ENCODE results near the gene PGBD5.

Gene PGBD5

GRCh38 chr1:230283678-230284077, 142.5 kb downstream of the PGBD5 start:
- no peak for DNase-seq (ENCODE audit: low read depth in 3 of 3, low spot score in 1 of 3)

DNA sequence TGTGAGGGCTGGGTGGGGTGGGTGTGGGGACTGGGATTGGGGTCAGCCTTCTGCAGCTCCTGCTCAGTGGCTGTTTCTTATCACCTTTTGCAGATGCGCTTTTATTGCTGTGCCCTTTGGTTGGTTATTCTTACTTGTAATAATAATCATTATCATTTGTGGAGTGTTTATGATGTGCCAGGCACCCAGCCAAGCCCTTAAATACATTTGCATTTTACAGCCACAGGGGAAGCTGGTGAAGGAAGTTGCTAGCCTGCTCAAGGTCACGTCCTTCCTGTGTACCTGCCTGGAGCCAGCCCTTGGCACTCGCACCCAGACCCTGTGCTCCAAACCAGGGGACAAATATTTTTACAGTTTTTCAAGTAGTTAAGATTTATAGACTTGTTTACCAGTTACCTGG, 144.0 kb downstream of the PGBD5 start:
- no peak for DNase-seq (ENCODE audit: low read depth in 3 of 3, low spot score in 1 of 3)

- no peak for DNase-seq (ENCODE audit: low read depth in 3 of 3, low spot score in 1 of 3)
These were observed 144.6 kb downstream of the PGBD5 start for GRCh38 chr1:230281556-230281955.

- no peak for DNase-seq (ENCODE audit: low read depth in 3 of 3, low spot score in 1 of 3)
These were observed 145.2 kb downstream of the PGBD5 start for GRCh38 chr1:230280906-230281413.

GRCh38 chr1:230280054-230280795, 145.9 kb downstream of the PGBD5 start:
- no peak for DNase-seq (ENCODE audit: low read depth in 3 of 3, low spot score in 1 of 3)

DNA sequence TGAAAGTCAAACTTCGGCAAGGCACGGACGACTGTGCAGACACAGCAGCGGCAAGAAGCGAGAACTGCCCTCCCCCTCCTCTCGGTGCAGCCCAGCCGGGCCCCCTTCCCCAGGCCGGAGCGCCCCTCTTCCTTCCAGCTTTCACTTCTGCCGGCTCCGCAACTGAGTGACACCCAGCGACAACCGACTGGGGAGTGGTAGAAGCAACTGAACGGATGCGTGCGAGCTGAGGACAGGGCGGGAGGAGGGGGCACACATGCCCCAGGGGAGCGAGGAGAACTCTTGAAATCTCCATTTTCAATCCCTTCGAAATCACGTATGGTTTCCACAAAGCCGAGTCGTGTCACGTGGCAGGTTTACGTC, 146.6 kb downstream of the PGBD5 start:
- DNase-seq (ENCODE audit: low read depth in 3 of 3, low spot score in 1 of 3), result no peak

GRCh38 chr1:230278871-230279582, 147.1 kb downstream of the PGBD5 start:
- no peak for DNase-seq (ENCODE audit: low read depth in 3 of 3, low spot score in 1 of 3)

- no peak for DNase-seq (ENCODE audit: low read depth in 3 of 3, low spot score in 1 of 3)
These were observed 147.8 kb downstream of the PGBD5 start for GRCh38 chr1:230278376-230278775.

GRCh38 chr1:230277201-230278025, 148.7 kb downstream of the PGBD5 start:
- no peak for DNase-seq (ENCODE audit: low read depth in 3 of 3, low spot score in 1 of 3)

GRCh38 chr1:230276401-230276800, 149.7 kb downstream of the PGBD5 start:
- no peak for DNase-seq (ENCODE audit: low read depth in 3 of 3, low spot score in 1 of 3)

DNA sequence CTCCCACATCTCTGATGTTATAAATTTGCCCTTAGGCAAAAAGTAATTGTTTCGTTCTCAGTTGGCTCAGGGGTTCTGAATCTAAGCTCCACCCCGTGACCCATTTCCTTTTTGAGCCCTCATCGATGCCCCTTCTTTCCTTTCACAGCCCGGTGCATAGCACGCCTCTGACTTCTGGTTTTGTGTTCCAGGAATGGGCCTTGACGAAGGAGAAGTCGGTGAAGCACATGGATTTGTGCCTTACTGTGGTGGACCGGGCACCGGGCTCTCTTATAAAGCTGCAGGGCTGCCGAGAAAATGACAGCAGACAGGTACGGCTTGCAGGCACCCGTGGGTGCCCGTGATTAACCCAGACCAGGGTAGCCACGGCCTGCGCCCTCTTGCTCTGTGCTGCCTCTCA, 151.9 kb downstream of the PGBD5 start:
- no peak for DNase-seq (ENCODE audit: low read depth in 3 of 3, low spot score in 1 of 3)

- DNase-seq (ENCODE audit: low read depth in 3 of 3, low spot score in 1 of 3), result no peak
These were observed 152.9 kb downstream of the PGBD5 start for GRCh38 chr1:230273141-230273710.

DNA sequence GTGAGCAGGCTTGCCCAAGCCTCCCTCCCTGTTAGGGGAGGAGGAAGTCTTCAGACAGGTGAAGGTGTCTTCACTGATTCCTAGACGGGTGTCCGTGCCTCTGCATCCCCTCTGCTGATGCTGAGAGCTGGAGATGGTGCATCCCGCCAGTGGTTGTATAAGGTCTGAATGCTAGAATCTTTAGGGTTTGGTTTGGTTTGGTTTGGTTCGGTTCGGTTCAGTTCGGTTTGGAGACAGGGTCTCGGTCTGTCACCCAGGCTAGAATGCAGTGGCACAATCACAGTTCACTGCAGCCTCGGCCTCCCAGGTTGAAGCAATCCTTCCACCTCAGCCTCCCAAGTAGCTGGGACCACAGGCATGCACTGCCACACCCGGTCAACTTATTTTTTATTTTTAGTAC, 153.6 kb downstream of the PGBD5 start:
- no peak for DNase-seq (ENCODE audit: low read depth in 3 of 3, low spot score in 1 of 3)

DNA sequence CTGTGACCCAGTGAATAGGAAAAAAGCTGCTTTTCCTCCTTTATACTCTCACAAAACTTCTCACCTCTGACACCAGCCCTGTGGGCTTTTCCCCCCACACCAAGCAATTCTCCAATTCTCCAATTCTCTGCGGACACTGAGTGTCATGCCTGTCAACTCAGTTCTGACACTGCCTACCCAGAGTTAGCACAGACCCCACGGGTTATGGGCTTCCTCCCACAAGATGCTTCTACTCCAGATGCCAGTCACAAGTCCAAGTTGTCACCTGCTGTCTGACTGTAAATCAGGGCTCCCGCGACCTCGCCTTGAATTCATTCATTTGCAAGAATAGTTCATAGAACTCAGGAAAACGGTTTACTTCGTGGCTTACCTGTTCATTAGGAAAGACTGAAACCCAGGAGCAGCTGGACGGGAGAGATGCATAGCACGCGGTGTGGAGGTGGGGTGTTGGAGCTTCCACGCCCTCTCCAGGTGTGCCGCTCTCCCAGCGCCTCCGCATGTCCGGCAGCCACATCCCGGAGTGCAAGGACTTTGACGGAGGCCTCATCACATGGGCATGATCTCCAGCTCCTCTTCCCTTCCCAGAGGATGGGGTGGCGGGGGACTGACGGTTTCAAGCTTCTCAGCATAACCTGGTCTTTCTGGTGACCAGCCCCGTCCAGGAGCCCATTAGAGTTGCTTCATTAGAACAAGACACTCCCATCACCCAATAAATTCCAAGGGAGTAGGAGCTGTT, 154.7 kb downstream of the PGBD5 start:
- no peak for DNase-seq (ENCODE audit: low read depth in 3 of 3, low spot score in 1 of 3)

GRCh38 chr1:230270559-230271281, 155.4 kb downstream of the PGBD5 start:
- DNase-seq (ENCODE audit: low read depth in 3 of 3, low spot score in 1 of 3), result no peak

- no peak for DNase-seq (ENCODE audit: low read depth in 3 of 3, low spot score in 1 of 3)
These were observed 156.0 kb downstream of the PGBD5 start for GRCh38 chr1:230270185-230270558.

DNA sequence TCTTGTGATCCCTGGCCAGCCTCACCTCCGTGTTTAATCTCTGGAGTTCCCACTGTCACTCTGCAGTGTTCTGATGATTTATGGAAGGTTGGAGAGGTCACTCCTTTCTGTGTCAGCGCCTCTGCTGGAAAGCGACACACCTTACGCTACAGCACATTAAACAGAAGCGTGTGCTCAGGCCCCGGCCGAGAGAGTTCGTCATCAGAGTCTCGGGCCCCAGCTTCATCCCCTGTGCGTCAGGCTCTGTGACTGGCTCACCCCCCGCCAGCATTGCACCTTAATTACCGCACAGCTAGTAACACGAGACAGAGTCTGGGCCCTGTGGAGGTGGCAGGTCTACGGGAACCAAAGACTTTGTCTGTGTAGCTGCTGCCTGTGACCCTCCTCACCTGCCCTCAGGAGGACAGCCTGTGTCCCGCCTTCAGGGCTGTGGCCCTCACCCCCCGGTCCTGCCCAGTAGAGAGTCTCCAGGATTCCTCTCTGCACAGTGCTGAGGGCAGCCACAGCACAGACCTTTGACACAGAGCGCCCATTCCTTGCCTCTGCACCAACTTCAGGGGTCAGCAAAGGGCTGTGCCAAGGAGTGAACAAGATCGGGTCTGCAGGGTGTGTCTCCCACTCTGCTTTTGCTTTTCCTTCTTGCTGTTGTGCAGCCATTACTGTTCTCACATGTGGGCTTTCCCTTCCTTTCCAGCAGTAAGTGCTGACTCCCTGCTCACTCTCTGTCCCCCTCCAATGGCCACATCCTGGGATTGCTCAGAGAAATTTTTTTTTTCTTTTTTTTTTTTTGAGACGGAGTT, 157.6 kb downstream of the PGBD5 start:
- no peak for DNase-seq (ENCODE audit: low read depth in 3 of 3, low spot score in 1 of 3)

DNA sequence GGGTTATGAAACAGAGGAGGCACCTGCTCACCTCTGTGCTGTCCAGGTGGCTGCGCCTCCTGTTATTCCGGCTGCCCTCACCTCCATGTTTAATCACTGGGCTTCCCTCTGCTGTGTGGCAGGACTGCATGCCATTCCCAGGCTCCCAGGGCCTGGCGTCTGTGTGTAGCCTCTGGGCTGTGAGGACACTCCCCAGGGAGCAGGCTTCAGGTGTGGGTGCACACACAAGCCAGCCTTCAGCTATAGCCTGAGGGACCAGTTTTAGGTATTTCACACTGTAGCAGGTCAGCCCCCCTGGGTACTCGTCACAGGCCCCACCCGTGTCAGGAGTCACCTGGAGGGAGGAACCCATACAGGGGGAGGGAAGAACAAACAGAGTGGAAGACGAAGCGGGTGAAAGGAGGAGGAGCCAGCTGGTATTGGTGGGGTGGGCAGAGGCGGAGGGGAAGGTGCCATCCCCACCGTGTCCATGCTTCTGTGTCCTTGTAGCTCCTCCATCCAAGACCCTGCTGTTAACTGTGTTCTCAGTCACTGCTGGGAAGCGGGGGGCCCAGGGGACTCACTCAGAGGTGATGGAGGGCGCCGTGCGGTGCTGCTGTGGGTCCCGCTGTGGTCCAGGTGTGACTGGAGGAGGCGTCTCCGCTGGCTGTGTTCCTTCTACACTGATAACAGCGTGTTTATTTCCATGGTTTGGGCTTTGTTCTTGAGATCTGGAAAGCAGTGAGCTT, 158.6 kb downstream of the PGBD5 start:
- no peak for DNase-seq (ENCODE audit: low read depth in 3 of 3, low spot score in 1 of 3)

DNA sequence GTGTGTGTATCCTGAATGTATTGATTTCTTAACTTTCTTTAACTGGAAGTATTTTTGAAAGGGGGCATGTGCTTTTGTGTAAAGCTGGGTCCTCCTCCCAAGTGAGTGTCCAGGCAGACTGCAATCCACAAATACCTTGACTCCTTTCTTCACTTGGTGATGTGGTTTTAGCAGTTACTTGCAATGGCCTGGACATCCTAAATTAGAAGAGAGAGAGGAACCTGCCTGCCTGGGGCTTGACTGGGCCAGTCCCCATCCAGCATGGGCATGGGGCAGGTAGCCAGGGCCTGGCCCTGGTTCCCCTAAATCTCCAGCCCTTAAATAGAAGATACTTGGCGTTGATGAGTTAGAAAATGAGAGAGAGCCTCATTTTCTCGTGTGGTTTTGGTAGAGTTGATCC, 159.7 kb downstream of the PGBD5 start:
- DNase-seq (ENCODE audit: low read depth in 3 of 3, low spot score in 1 of 3), result no peak

Data from stimulated activated CD4-positive, alpha-beta T cell treated with anti-CD3 and anti-CD28 coated beads, TNF-alpha, amount 100 ng/mL, for 1 hour (primary cell).